Measurements from ENCODE around the gene CDC6. TPM values are rescaled to one million over a fixed set of nuclear protein-coding genes. Genes with fewer than 3 reads are reported as not detected.

Gene CDC6
- total RNA-seq, 2 donors from 2014 or later = 0.66 to 0.78 TPM

- ATAC-seq (no peak), DNase-seq (no peak)
- 73 to 78% methylated on average over 2 of the region's 2 CpGs for WGBS, 2 donors
- Histone ChIP-seq H3K4me3 (no peak overlapping the region), H3K36me3 (replicated peaks in 1 of 2; ENCODE audit: insufficient read depth in 1 of 2, low read depth in 2 of 2) (peaks cover 0 to 23% of the 10 kb centered on the region in 2 donors), H3K27me3 (no peaks in the 10 kb centered on the region), H3K9me3 (no peaks in the 10 kb centered on the region), H3K4me1 (no peaks in the 10 kb centered on the region), H3K27ac (no peak overlapping the region)
- intact Hi-C loops (cut with DNase I) = no loop called here
- TF ChIP-seq, protein P1, sequence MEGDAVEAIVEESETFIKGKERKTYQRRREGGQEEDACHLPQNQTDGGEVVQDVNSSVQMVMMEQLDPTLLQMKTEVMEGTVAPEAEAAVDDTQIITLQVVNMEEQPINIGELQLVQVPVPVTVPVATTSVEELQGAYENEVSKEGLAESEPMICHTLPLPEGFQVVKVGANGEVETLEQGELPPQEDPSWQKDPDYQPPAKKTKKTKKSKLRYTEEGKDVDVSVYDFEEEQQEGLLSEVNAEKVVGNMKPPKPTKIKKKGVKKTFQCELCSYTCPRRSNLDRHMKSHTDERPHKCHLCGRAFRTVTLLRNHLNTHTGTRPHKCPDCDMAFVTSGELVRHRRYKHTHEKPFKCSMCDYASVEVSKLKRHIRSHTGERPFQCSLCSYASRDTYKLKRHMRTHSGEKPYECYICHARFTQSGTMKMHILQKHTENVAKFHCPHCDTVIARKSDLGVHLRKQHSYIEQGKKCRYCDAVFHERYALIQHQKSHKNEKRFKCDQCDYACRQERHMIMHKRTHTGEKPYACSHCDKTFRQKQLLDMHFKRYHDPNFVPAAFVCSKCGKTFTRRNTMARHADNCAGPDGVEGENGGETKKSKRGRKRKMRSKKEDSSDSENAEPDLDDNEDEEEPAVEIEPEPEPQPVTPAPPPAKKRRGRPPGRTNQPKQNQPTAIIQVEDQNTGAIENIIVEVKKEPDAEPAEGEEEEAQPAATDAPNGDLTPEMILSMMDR (IDR thresholded peaks at IDR 0.05) = no peak
- TF ChIP-seq POLR2A (IDR thresholded peaks at IDR 0.05) = no peak
These were observed 28.2 kb upstream of the CDC6 start for GRCh38 chr17:40259505-40259904.

GRCh38 chr17:40260528-40260927 is 27.2 kb upstream of the CDC6 start:
- no peak for ATAC-seq
- Histone ChIP-seq H3K4me3 (no peak overlapping the region), H3K27me3 (no peaks in the 10 kb centered on the region), H3K9me3 (no peaks in the 10 kb centered on the region), H3K4me1 (no peaks in the 10 kb centered on the region), H3K36me3 (replicated peaks in 1 of 2; ENCODE audit: insufficient read depth in 1 of 2, low read depth in 2 of 2) (peaks cover 0 to 28% of the 10 kb centered on the region in 2 donors), H3K27ac (no peak overlapping the region)
- 88 to 93% methylated on average over 7 of the region's 7 CpGs for WGBS, 2 donors
- no peak for TF ChIP-seq POLR2A (IDR thresholded peaks at IDR 0.05)
- TF ChIP-seq, protein P1 (IDR thresholded peaks at IDR 0.05) = no peak
- intact Hi-C loops (cut with DNase I) = no loop called here
- DNase-seq = no peak

GRCh38 chr17:40264458-40265185 is 23.1 kb upstream of the CDC6 start:
- H3K27me3 ChIP-seq = no peaks in the 10 kb centered on the region
- intact Hi-C loops (cut with DNase I) = no loop called here
- no peak for DNase-seq
- H3K9me3 ChIP-seq = no peaks in the 10 kb centered on the region
- H3K4me3 ChIP-seq = no peak overlapping the region
- ATAC-seq = no peak
- H3K27ac ChIP-seq = no peak overlapping the region
- H3K4me1 ChIP-seq = no peaks in the 10 kb centered on the region
- 85 to 87% methylated on average over 9 to 21 of the region's 21 CpGs for WGBS, 2 donors
- H3K36me3 ChIP-seq (replicated peaks in 1 of 2; ENCODE audit: insufficient read depth in 1 of 2, low read depth in 2 of 2) = peaks cover 0 to 29% of the 10 kb centered on the region in 2 donors
- TF ChIP-seq, protein P1 (IDR thresholded peaks at IDR 0.05) = no peak
- no peak for TF ChIP-seq POLR2A (IDR thresholded peaks at IDR 0.05)

- H3K36me3 ChIP-seq (replicated peaks in 1 of 2; ENCODE audit: insufficient read depth in 1 of 2, low read depth in 2 of 2) = peaks cover 0 to 29% of the 10 kb centered on the region in 2 donors
These were observed 22.3 kb upstream of the CDC6 start for GRCh38 chr17:40265337-40265736.

More at GRCh38 chr17:40265337-40265736, 22.3 kb upstream of the CDC6 start:
- intact Hi-C loops (cut with DNase I) = no loop called here
- Histone ChIP-seq H3K27me3 (no peaks in the 10 kb centered on the region), H3K4me3 (no peak overlapping the region), H3K4me1 (no peaks in the 10 kb centered on the region), H3K9me3 (no peaks in the 10 kb centered on the region), H3K27ac (no peak overlapping the region)
- TF ChIP-seq POLR2A (IDR thresholded peaks at IDR 0.05) = no peak
- TF ChIP-seq, protein P1 (IDR thresholded peaks at IDR 0.05) = no peak
- WGBS, 2 donors = 82 to 90% methylated on average over 5 of the region's 5 CpGs
- DNase-seq = no peak
- ATAC-seq = no peak
